GM12801 (cell line): ENCODE results near the gene USPL1.

Experiments used
- TF ChIP-seq, protein P1 (sequence below): IDR thresholded peaks from one replicate; pipeline ENCODE4 v1.5.1; 2011; ENCODE audit warnings: control low read depth; ENCODE audit not compliant: insufficient read length; ENCODE audit errors: extremely low read depth

The USPL1 gene

GRCh38 chr13:30689752-30690151 lies 72.0 kb downstream of the USPL1 start:
- TF ChIP-seq, protein P1, sequence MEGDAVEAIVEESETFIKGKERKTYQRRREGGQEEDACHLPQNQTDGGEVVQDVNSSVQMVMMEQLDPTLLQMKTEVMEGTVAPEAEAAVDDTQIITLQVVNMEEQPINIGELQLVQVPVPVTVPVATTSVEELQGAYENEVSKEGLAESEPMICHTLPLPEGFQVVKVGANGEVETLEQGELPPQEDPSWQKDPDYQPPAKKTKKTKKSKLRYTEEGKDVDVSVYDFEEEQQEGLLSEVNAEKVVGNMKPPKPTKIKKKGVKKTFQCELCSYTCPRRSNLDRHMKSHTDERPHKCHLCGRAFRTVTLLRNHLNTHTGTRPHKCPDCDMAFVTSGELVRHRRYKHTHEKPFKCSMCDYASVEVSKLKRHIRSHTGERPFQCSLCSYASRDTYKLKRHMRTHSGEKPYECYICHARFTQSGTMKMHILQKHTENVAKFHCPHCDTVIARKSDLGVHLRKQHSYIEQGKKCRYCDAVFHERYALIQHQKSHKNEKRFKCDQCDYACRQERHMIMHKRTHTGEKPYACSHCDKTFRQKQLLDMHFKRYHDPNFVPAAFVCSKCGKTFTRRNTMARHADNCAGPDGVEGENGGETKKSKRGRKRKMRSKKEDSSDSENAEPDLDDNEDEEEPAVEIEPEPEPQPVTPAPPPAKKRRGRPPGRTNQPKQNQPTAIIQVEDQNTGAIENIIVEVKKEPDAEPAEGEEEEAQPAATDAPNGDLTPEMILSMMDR = no peak

GRCh38 chr13:30690282-30691188 lies 72.8 kb downstream of the USPL1 start:
- TF ChIP-seq, protein P1 = no peak

GRCh38 chr13:30692113-30692512 lies 74.4 kb downstream of the USPL1 start:
- TF ChIP-seq, protein P1 = no peak

GRCh38 chr13:30696278-30697176 lies 78.8 kb downstream of the USPL1 start:
- TF ChIP-seq, protein P1 = no peak

GRCh38 chr13:30697177-30697953 lies 79.6 kb downstream of the USPL1 start:
- TF ChIP-seq, protein P1 = no peak

GRCh38 chr13:30697996-30698401 lies 80.3 kb downstream of the USPL1 start:
- TF ChIP-seq, protein P1 = no peak

- TF ChIP-seq, protein P1 = no peak
These were observed 80.8 kb downstream of the USPL1 start for GRCh38 chr13:30698488-30699005.
